Neural cell (in vitro differentiated cells): ENCODE measurements around the gene CHDH. TPM values are rescaled to one million over a fixed set of nuclear protein-coding genes. Genes with fewer than 3 reads are reported as not detected.

Source experiments
- H2AFZ ChIP-seq: fragments of 200-600, 300-800 bp; sonication (generic), shearing (Covaris generic); 2 replicates; pipeline ENCODE4 v1.6.0; 2014; ENCODE audit warnings: low read depth, mild to moderate bottlenecking, antibody characterized with exemption, low read length, moderate library complexity
- H3F3A ChIP-seq: fragments of 200-600 bp; shearing (Covaris generic); 2 replicates; pipeline ENCODE4 v1.6.1; 2016; ENCODE audit warnings: mild to moderate bottlenecking, moderate library complexity, mixed read lengths, antibody characterized with exemption, low read length; ENCODE audit not compliant: insufficient read depth, poor library complexity, severe bottlenecking
- H3K27ac ChIP-seq: fragments of 200-600, 300-800 bp; sonication (generic), shearing (Covaris generic); 2 replicates; pipeline ENCODE4 v1.5.1; 2014; ENCODE audit warnings: mild to moderate bottlenecking, low read length, moderate library complexity
- H3K27me3 ChIP-seq: fragments of 300-800, 200-600 bp; sonication (generic), shearing (Covaris generic); 2 replicates; pipeline ENCODE4 v1.6.0; 2014; ENCODE audit warnings: mild to moderate bottlenecking, low read depth, low read length, moderate library complexity; ENCODE audit not compliant: insufficient read depth
- H3K36me3 ChIP-seq: fragments of 300-800, 200-600 bp; sonication (generic), shearing (Covaris generic); 2 replicates; pipeline ENCODE4 v1.5.1; 2014; ENCODE audit warnings: mild to moderate bottlenecking, antibody characterized with exemption, low read length, moderate library complexity; ENCODE audit not compliant: insufficient read depth
- H3K4me2 ChIP-seq: fragments of 300-800, 200-600 bp; sonication (generic), shearing (Covaris generic); 2 replicates; pipeline ENCODE4 v1.6.0; 2014; ENCODE audit warnings: mild to moderate bottlenecking, low read length
- H3K4me3 ChIP-seq: fragments of 300-800, 200-600 bp; sonication (generic), shearing (Covaris generic); 2 replicates; pipeline ENCODE4 v1.5.1; 2014; ENCODE audit warnings: mild to moderate bottlenecking, low read length, moderate library complexity
- H3K79me2 ChIP-seq: fragments of 200-600 bp; shearing (Covaris generic); replicated peaks from 2 replicates; pipeline ENCODE4 v1.6.0; 2014; ENCODE audit warnings: mild to moderate bottlenecking, low read length, moderate library complexity; ENCODE audit not compliant: insufficient read depth
- H3K9ac ChIP-seq: fragments of 300-800, 200-600 bp; sonication (generic), shearing (Covaris generic); 2 replicates; pipeline ENCODE4 v1.6.1; 2016; ENCODE audit warnings: mild to moderate bottlenecking, low read length, mixed read lengths
- H3K9me2 ChIP-seq: fragments of 200-600 bp; shearing (Covaris generic); 2 replicates; pipeline ENCODE4 v1.6.1; 2016; ENCODE audit warnings: mild to moderate bottlenecking, low read length, mixed read lengths; ENCODE audit not compliant: insufficient read depth
- H3K9me3 ChIP-seq: fragments of 200-600, 300-800 bp; sonication (generic), shearing (Covaris generic); 2 replicates; pipeline ENCODE4 v1.6.1; 2016; ENCODE audit warnings: mild to moderate bottlenecking, mixed run types, low read length, moderate library complexity, mixed read lengths
- H4K20me1 ChIP-seq: fragments of 200-600 bp; shearing (Covaris generic); 2 replicates; pipeline ENCODE4 v1.6.1; 2016; ENCODE audit warnings: mild to moderate bottlenecking, mixed run types; ENCODE audit not compliant: insufficient read depth
- EP300 ChIP-seq: fragments of 450-650 bp; conservative IDR thresholded peaks from 2 replicates; pipeline ENCODE4 v1.6.1; 2014; ENCODE audit warnings: antibody characterized with exemption, mild to moderate bottlenecking, moderate library complexity; ENCODE audit not compliant: poor library complexity, severe bottlenecking
- EZH2 ChIP-seq: fragments of 200-600, 300-800 bp; shearing (Covaris generic), sonication (generic); IDR thresholded peaks from 2 replicates; pipeline ENCODE4 v1.6.1; 2014; ENCODE audit warnings: antibody characterized with exemption, low read length, borderline replicate concordance, mild to moderate bottlenecking; ENCODE audit not compliant: insufficient read depth, poor library complexity, severe bottlenecking
- MXI1 ChIP-seq: fragments of 450-650 bp; conservative IDR thresholded peaks from 2 replicates; pipeline ENCODE4 v1.6.1; 2014; ENCODE audit warnings: antibody characterized with exemption, mild to moderate bottlenecking; ENCODE audit not compliant: poor library complexity, severe bottlenecking
- POLR2AphosphoS5 ChIP-seq: IDR thresholded peaks from 2 replicates; pipeline ENCODE4 v1.6.1; 2012
- RAD21 ChIP-seq: fragments of 450-650 bp; conservative IDR thresholded peaks from 2 replicates; pipeline ENCODE4 v1.6.1; 2014; ENCODE audit warnings: antibody characterized with exemption, mild to moderate bottlenecking, moderate library complexity
- SMC3 ChIP-seq: fragments of 450-650 bp; conservative IDR thresholded peaks from 2 replicates; pipeline ENCODE4 v1.6.1; 2014; ENCODE audit warnings: antibody characterized with exemption, mild to moderate bottlenecking, moderate library complexity; ENCODE audit not compliant: poor library complexity
- TAF1 ChIP-seq: IDR thresholded peaks from 2 replicates; pipeline ENCODE4 v1.6.1; 2012; ENCODE audit warnings: low read depth
- polyA plus RNA-seq: library from polyadenylated mRNA; depleted of rRNA; stranded (reverse); fragments of >200 nt; gene quantifications from 2 replicates; pipeline ENCODE4 v1.2.3, GENCODE V29; 2014
- TF ChIP-seq, protein P1 (sequence below): IDR thresholded peaks from 2 replicates; pipeline ENCODE4 v1.6.1; 2012; ENCODE audit warnings: borderline replicate concordance
- TF ChIP-seq, protein P2 (sequence below): fragments of 450-650 bp; IDR thresholded peaks from 2 replicates; pipeline ENCODE4 v1.5.1; 2014; ENCODE audit warnings: antibody characterized with exemption, mild to moderate bottlenecking, moderate library complexity; ENCODE audit not compliant: poor library complexity, severe bottlenecking

Gene CHDH
- polyA plus RNA-seq, 1 donor from 2014 or later = 0.17 TPM

DNA sequence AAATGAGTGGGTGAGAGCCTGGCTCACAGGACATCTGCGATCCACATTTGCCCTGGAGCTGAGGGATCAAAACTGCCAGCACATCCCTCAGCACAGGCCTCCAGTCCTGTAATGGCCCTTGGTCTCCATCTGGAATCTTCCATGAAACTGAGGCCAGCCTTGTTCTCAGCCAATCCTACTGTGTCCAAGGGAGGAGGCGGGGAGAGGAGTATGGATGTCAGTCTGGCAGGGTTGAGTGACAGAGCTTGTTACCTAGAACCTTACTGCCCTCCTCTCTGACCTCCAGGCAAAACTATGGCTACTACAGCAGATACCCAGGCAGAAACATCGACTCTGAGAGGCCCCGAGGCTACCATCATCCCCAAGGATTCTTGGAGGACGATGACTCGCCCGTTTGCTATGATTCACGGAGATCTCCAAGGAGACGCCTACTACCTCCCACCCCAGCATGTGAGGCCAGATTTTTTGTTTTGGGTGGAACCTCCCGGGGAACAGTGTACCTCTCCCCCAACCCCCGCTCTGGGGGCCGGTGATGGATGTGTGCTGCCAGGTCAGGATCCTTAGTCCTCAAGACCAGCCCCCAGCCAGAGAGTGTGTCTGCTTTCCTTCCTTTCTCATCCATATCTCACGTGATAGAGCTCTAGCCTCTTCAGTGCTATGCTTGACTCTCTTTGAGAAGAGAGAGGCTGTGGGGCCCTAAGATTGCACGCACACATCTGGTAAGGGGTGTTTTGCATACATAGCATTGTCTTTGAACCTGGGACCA is 41.3 kb downstream of the CHDH start:
- H3K9me2 ChIP-seq = no peaks in the 10 kb centered on the region
- TF ChIP-seq TAF1 (no peak), RAD21 (no peak), EZH2 (no peak), MXI1 (no peak)
- no peaks in the 10 kb centered on the region for H3K79me2 ChIP-seq
- H3F3A ChIP-seq = no peaks in the 10 kb centered on the region
- no peak overlapping the region for H2AFZ ChIP-seq
- H4K20me1 ChIP-seq = no peaks in the 10 kb centered on the region
- peaks cover under 1% of the 10 kb centered on the region for H3K36me3 ChIP-seq
- H3K9me3 ChIP-seq = no peaks in the 10 kb centered on the region
- no peak overlapping the region for H3K9ac ChIP-seq
- no peak overlapping the region for H3K4me2 ChIP-seq
- no peaks in the 10 kb centered on the region for H3K27me3 ChIP-seq
- H3K4me3 ChIP-seq = no peak overlapping the region
- no peak overlapping the region for H3K27ac ChIP-seq

DNA sequence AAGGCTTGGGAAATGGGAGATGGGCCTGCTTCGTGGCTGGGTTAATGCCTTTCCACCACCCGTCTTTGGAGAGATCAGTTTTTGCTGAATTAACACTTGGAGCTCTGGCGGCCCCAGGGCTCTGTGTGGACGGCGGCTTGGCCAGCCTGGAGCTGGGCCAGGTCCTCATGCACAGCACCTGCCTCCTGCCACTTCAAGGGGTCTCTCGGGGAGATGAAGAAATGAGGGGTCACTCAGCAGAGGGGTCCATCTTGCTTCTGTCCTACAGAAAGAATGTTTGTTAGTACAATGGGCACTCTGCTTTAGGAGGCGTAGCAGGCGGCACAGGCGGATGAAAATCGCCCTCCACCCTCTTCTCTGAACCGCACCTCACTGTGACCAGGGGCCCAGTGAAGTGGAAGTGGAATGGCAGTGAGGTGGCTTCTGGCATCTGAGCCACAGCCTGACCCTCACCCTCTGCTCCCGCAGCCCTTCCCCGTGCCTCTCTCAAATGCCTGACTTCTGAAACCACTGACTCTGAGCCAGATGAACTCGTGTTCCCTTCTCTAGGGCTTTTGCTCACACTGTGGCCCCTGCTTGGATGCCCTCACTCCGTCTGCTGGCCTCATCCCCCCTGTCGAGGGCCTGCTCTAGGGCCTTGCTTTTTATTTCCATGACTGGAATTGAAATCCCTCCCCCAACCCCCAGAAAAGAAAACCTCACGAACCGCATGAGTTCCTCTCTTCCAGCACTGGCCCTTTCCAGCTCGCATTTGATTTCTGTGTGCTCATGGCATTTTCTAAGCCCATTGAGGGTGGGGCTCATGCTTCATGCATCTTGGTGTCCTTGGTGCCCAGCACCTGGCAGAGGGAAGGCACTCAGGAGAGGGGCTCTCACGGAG is 42.2 kb downstream of the CHDH start:
- H3K9me3 ChIP-seq = no peaks in the 10 kb centered on the region
- H4K20me1 ChIP-seq = no peaks in the 10 kb centered on the region
- no peak overlapping the region for H3K27ac ChIP-seq
- no peak overlapping the region for H3K4me2 ChIP-seq
- H3K9me2 ChIP-seq = no peaks in the 10 kb centered on the region
- no peaks in the 10 kb centered on the region for H3K79me2 ChIP-seq
- no peaks in the 10 kb centered on the region for H3K27me3 ChIP-seq
- no peaks in the 10 kb centered on the region for H3F3A ChIP-seq
- no peak overlapping the region for H2AFZ ChIP-seq
- H3K4me3 ChIP-seq = no peak overlapping the region
- H3K9ac ChIP-seq = no peak overlapping the region
- TF ChIP-seq EP300 = no peak
- TF ChIP-seq SMC3 = no peak
- no peak for TF ChIP-seq RAD21
- TF ChIP-seq, protein P1, sequence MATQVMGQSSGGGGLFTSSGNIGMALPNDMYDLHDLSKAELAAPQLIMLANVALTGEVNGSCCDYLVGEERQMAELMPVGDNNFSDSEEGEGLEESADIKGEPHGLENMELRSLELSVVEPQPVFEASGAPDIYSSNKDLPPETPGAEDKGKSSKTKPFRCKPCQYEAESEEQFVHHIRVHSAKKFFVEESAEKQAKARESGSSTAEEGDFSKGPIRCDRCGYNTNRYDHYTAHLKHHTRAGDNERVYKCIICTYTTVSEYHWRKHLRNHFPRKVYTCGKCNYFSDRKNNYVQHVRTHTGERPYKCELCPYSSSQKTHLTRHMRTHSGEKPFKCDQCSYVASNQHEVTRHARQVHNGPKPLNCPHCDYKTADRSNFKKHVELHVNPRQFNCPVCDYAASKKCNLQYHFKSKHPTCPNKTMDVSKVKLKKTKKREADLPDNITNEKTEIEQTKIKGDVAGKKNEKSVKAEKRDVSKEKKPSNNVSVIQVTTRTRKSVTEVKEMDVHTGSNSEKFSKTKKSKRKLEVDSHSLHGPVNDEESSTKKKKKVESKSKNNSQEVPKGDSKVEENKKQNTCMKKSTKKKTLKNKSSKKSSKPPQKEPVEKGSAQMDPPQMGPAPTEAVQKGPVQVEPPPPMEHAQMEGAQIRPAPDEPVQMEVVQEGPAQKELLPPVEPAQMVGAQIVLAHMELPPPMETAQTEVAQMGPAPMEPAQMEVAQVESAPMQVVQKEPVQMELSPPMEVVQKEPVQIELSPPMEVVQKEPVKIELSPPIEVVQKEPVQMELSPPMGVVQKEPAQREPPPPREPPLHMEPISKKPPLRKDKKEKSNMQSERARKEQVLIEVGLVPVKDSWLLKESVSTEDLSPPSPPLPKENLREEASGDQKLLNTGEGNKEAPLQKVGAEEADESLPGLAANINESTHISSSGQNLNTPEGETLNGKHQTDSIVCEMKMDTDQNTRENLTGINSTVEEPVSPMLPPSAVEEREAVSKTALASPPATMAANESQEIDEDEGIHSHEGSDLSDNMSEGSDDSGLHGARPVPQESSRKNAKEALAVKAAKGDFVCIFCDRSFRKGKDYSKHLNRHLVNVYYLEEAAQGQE = no peak
- TF ChIP-seq, protein P2, sequence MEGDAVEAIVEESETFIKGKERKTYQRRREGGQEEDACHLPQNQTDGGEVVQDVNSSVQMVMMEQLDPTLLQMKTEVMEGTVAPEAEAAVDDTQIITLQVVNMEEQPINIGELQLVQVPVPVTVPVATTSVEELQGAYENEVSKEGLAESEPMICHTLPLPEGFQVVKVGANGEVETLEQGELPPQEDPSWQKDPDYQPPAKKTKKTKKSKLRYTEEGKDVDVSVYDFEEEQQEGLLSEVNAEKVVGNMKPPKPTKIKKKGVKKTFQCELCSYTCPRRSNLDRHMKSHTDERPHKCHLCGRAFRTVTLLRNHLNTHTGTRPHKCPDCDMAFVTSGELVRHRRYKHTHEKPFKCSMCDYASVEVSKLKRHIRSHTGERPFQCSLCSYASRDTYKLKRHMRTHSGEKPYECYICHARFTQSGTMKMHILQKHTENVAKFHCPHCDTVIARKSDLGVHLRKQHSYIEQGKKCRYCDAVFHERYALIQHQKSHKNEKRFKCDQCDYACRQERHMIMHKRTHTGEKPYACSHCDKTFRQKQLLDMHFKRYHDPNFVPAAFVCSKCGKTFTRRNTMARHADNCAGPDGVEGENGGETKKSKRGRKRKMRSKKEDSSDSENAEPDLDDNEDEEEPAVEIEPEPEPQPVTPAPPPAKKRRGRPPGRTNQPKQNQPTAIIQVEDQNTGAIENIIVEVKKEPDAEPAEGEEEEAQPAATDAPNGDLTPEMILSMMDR = no peak
- TF ChIP-seq EZH2 = no peak
- TF ChIP-seq MXI1 = no peak
- no peak for TF ChIP-seq TAF1
- TF ChIP-seq POLR2AphosphoS5 = no peak
- no peaks in the 10 kb centered on the region for H3K36me3 ChIP-seq
